Activated CD4-positive, alpha-beta T cell treated with anti-CD3 and anti-CD28 coated beads for 36 hours (primary cell): ENCODE measurements around the gene FHOD3. TPM values are rescaled to one million over a fixed set of nuclear protein-coding genes. Genes with fewer than 3 reads are reported as not detected.

ENCODE experiments used
- ATAC-seq: fragments of 200-7000 bp; cut with Tn5 transposase; one replicate; pipeline ENCODE4 v1.10.0; 2021; ENCODE audit warnings: mild to moderate bottlenecking, moderate library complexity
- CTCF ChIA-PET: fragments of 350-600 bp; sonication (Branson Sonifier 250); formaldehyde crosslinking; loops from one replicate; lab custom pipeline; 2021; ENCODE audit warnings: antibody characterized with exemption; lab: Charles Lee
- POLR2A ChIA-PET: fragments of 350-600 bp; sonication (Branson Sonifier 250); formaldehyde crosslinking; loops from one replicate; lab custom pipeline; 2021; ENCODE audit warnings: antibody characterized with exemption, inconsistent platforms; lab: Charles Lee
- DNase-seq: peaks from one replicate; pipeline ENCODE4 v3.0.0-alpha.2; 2020
- H3K27ac Mint-ChIP-seq: one replicate; pipeline ENCODE4 v1.8.0; 2021; ENCODE audit warnings: mixed read lengths
- H3K27me3 Mint-ChIP-seq: one replicate; pipeline ENCODE4 v1.8.0; 2021; ENCODE audit warnings: mixed read lengths
- H3K36me3 Mint-ChIP-seq: one replicate; pipeline ENCODE4 v1.8.0; 2021; ENCODE audit warnings: low read depth, mixed read lengths
- H3K4me1 Mint-ChIP-seq: one replicate; pipeline ENCODE4 v1.8.0; 2021; ENCODE audit warnings: mixed read lengths
- H3K4me3 Mint-ChIP-seq: one replicate; pipeline ENCODE4 v1.8.0; 2021; ENCODE audit warnings: mild to moderate bottlenecking, moderate library complexity, mixed read lengths
- H3K9me3 Mint-ChIP-seq: one replicate; pipeline ENCODE4 v1.8.0; 2021; ENCODE audit warnings: low read depth, mixed read lengths
- intact Hi-C, 2 experiments: fragments of 100-400 bp; cut with DNase I in 1 of 2; cut with micrococcal nuclease in 1 of 2; formaldehyde crosslinking; loops; one replicate each; pipeline versions ENCODE4 v1.14.2 to v1.15.1; 2022 to 2024; cut with DNase I, micrococcal nuclease
- total RNA-seq, 2 experiments: library from RNA; stranded (reverse); gene quantifications; one replicate each; pipeline ENCODE4 v1.2.3, GENCODE V29; 2021

The FHOD3 gene
- total RNA-seq, 2 experiments from 2014 or later = not detected

GRCh38 chr18:36531636-36532035 is 234.1 kb downstream of the FHOD3 start:
- ATAC-seq (no peak), DNase-seq (no peak)
- ChIA-PET CTCF (no interaction called here), POLR2A (no interaction called here)
- Mint-ChIP-seq H3K36me3 (no peaks in the 10 kb centered on the region), H3K27ac (no peak overlapping the region), H3K4me3 (no peak overlapping the region), H3K4me1 (peaks cover 9% of the 10 kb centered on the region), H3K27me3 (no peaks in the 10 kb centered on the region), H3K9me3 (no peaks in the 10 kb centered on the region)
- intact Hi-C loops = no loop called here

- H3K4me1 Mint-ChIP-seq = peaks cover 9% of the 10 kb centered on the region
- H3K36me3 Mint-ChIP-seq = no peaks in the 10 kb centered on the region
- ChIA-PET POLR2A (no interaction called here), CTCF (no interaction called here)
- no peak for ATAC-seq
- H3K27ac Mint-ChIP-seq = no peak overlapping the region
- no peak overlapping the region for H3K4me3 Mint-ChIP-seq
- intact Hi-C loops = no loop called here
- H3K27me3 Mint-ChIP-seq = no peaks in the 10 kb centered on the region
- H3K9me3 Mint-ChIP-seq = no peaks in the 10 kb centered on the region
- no peak for DNase-seq
These were observed 234.9 kb downstream of the FHOD3 start for GRCh38 chr18:36532394-36532793.

GRCh38 chr18:36532815-36533214 is 235.3 kb downstream of the FHOD3 start:
- H3K4me3 Mint-ChIP-seq = no peak overlapping the region
- no peaks in the 10 kb centered on the region for H3K36me3 Mint-ChIP-seq

GRCh38 chr18:36533446-36534153 is 236.1 kb downstream of the FHOD3 start:
- Mint-ChIP-seq H3K4me3 (no peak overlapping the region), H3K9me3 (no peaks in the 10 kb centered on the region), H3K4me1 (peaks cover 9% of the 10 kb centered on the region), H3K27me3 (no peaks in the 10 kb centered on the region), H3K27ac (no peak overlapping the region), H3K36me3 (no peaks in the 10 kb centered on the region)
- CTCF ChIA-PET = no interaction called here
- ATAC-seq (no peak), DNase-seq (no peak)
- POLR2A ChIA-PET = no interaction called here
- intact Hi-C loops = no loop called here

More at GRCh38 chr18:36532815-36533214, 235.3 kb downstream of the FHOD3 start:
- intact Hi-C loops = no loop called here
- no peak for DNase-seq
- H3K27ac Mint-ChIP-seq = no peak overlapping the region
- CTCF ChIA-PET = no interaction called here
- peaks cover 9% of the 10 kb centered on the region for H3K4me1 Mint-ChIP-seq
- POLR2A ChIA-PET = no interaction called here
- no peaks in the 10 kb centered on the region for H3K9me3 Mint-ChIP-seq
- no peaks in the 10 kb centered on the region for H3K27me3 Mint-ChIP-seq
- no peak for ATAC-seq

- peak; percentile 7 for DNase-seq
- H3K27ac Mint-ChIP-seq = no peak overlapping the region
- no peaks in the 10 kb centered on the region for H3K36me3 Mint-ChIP-seq
- no peaks in the 10 kb centered on the region for H3K9me3 Mint-ChIP-seq
- POLR2A ChIA-PET = no interaction called here
- intact Hi-C loops = no loop called here
- ATAC-seq = peak; percentile 64
- no peaks in the 10 kb centered on the region for H3K27me3 Mint-ChIP-seq
- CTCF ChIA-PET = no interaction called here
- H3K4me3 Mint-ChIP-seq = no peak overlapping the region
- peaks cover 9% of the 10 kb centered on the region for H3K4me1 Mint-ChIP-seq
These were observed 236.7 kb downstream of the FHOD3 start for GRCh38 chr18:36534154-36534688.

- no peak for DNase-seq
- Mint-ChIP-seq H3K27ac (no peak overlapping the region), H3K27me3 (no peaks in the 10 kb centered on the region), H3K9me3 (no peaks in the 10 kb centered on the region), H3K36me3 (no peaks in the 10 kb centered on the region), H3K4me1 (peaks cover 9% of the 10 kb centered on the region), H3K4me3 (no peak overlapping the region)
- intact Hi-C loops = no loop called here
- CTCF ChIA-PET = no interaction called here
- POLR2A ChIA-PET = no interaction called here
- ATAC-seq = no peak
These were observed 237.9 kb downstream of the FHOD3 start for GRCh38 chr18:36535202-36535935.

GRCh38 chr18:36536426-36536825 is 238.9 kb downstream of the FHOD3 start:
- H3K9me3 Mint-ChIP-seq = no peaks in the 10 kb centered on the region
- POLR2A ChIA-PET = no interaction called here
- H3K4me3 Mint-ChIP-seq = no peak overlapping the region
- H3K36me3 Mint-ChIP-seq = no peaks in the 10 kb centered on the region
- no peak overlapping the region for H3K27ac Mint-ChIP-seq
- CTCF ChIA-PET = no interaction called here
- DNase-seq (no peak), ATAC-seq (no peak)
- no peaks in the 10 kb centered on the region for H3K27me3 Mint-ChIP-seq
- intact Hi-C loops = no loop called here
- H3K4me1 Mint-ChIP-seq = peaks cover 9% of the 10 kb centered on the region

- Mint-ChIP-seq H3K27ac (no peak overlapping the region), H3K36me3 (no peaks in the 10 kb centered on the region), H3K9me3 (no peaks in the 10 kb centered on the region), H3K4me3 (no peak overlapping the region), H3K27me3 (no peaks in the 10 kb centered on the region), H3K4me1 (peaks cover 9% of the 10 kb centered on the region)
- intact Hi-C loops = no loop called here
- no peak for DNase-seq
- ATAC-seq = no peak
- ChIA-PET POLR2A (no interaction called here), CTCF (no interaction called here)
These were observed 239.8 kb downstream of the FHOD3 start for GRCh38 chr18:36537289-36537688.

- Mint-ChIP-seq H3K27me3 (no peaks in the 10 kb centered on the region), H3K4me3 (no peak overlapping the region), H3K36me3 (no peaks in the 10 kb centered on the region), H3K9me3 (no peaks in the 10 kb centered on the region), H3K27ac (no peak overlapping the region), H3K4me1 (no peaks in the 10 kb centered on the region)
- CTCF ChIA-PET = no interaction called here
- intact Hi-C loops = no loop called here
- ATAC-seq (no peak), DNase-seq (no peak)
- POLR2A ChIA-PET = no interaction called here
These were observed 242.2 kb downstream of the FHOD3 start for GRCh38 chr18:36539674-36540231.

GRCh38 chr18:36543030-36543429 is 245.5 kb downstream of the FHOD3 start:
- H3K27ac Mint-ChIP-seq = no peak overlapping the region
- ChIA-PET POLR2A (no interaction called here), CTCF (no interaction called here)
- intact Hi-C loops = no loop called here
- no peaks in the 10 kb centered on the region for H3K4me1 Mint-ChIP-seq
- no peaks in the 10 kb centered on the region for H3K9me3 Mint-ChIP-seq
- ATAC-seq (no peak), DNase-seq (no peak)
- H3K36me3 Mint-ChIP-seq = no peaks in the 10 kb centered on the region
- no peaks in the 10 kb centered on the region for H3K27me3 Mint-ChIP-seq
- H3K4me3 Mint-ChIP-seq = no peak overlapping the region

- ChIA-PET POLR2A (no interaction called here), CTCF (no interaction called here)
- H3K36me3 Mint-ChIP-seq = no peaks in the 10 kb centered on the region
- no peak for ATAC-seq
- no peaks in the 10 kb centered on the region for H3K4me1 Mint-ChIP-seq
- no peak overlapping the region for H3K4me3 Mint-ChIP-seq
- no peak overlapping the region for H3K27ac Mint-ChIP-seq
- intact Hi-C loops = no loop called here
- no peak for DNase-seq
- no peaks in the 10 kb centered on the region for H3K27me3 Mint-ChIP-seq
- no peaks in the 10 kb centered on the region for H3K9me3 Mint-ChIP-seq
These were observed 246.6 kb downstream of the FHOD3 start for GRCh38 chr18:36543991-36544725.
